Smooth muscle cell (in vitro differentiated cells): ENCODE data around the gene APBA3. TPM values are rescaled to one million over a fixed set of nuclear protein-coding genes. Genes with fewer than 3 reads are reported as not detected.
"Not testable (repeated sequence)": the region's sequence is repeated elsewhere in the genome, so short reads cannot be mapped to it uniquely, and the experiment has no call there.

Experiments used
- DNase-seq: peaks from one replicate; lab custom pipeline; 2025; ENCODE audit not compliant: unreplicated experiment; lab: John Stamatoyannopoulos, UW
- H2AFZ ChIP-seq: fragments of 200-600 bp; sonication (generic); 2 replicates; pipeline ENCODE4 v1.6.0; 2016; ENCODE audit warnings: antibody characterized with exemption, low read depth, mild to moderate bottlenecking
- H3F3A ChIP-seq: fragments of 200-600 bp; sonication (generic); 2 replicates; pipeline ENCODE4 v1.6.0; 2017; ENCODE audit warnings: antibody characterized with exemption, low read depth
- H3K27ac ChIP-seq: fragments of 200-600 bp; sonication (generic); 2 replicates; pipeline ENCODE4 v1.5.1; 2016; ENCODE audit warnings: low read depth, mild to moderate bottlenecking
- H3K27me3 ChIP-seq: fragments of 200-600 bp; sonication (generic); 2 replicates; pipeline ENCODE4 v1.6.1; 2016; ENCODE audit warnings: low read depth, mild to moderate bottlenecking
- H3K36me3 ChIP-seq: fragments of 200-600 bp; sonication (generic); 2 replicates; pipeline ENCODE4 v1.5.1; 2016; ENCODE audit warnings: low read depth
- H3K4me1 ChIP-seq: fragments of 200-600 bp; sonication (generic); 2 replicates; pipeline ENCODE4 v1.5.1; 2016; ENCODE audit warnings: low read depth
- H3K4me2 ChIP-seq: fragments of 200-600 bp; sonication (generic); 2 replicates; pipeline ENCODE4 v1.6.0; 2016; ENCODE audit warnings: mild to moderate bottlenecking
- H3K4me3 ChIP-seq: fragments of 200-600 bp; sonication (generic); 2 replicates; pipeline ENCODE4 v1.5.1; 2016; ENCODE audit warnings: mild to moderate bottlenecking
- H3K79me2 ChIP-seq: fragments of 200-600 bp; sonication (generic); 2 replicates; pipeline ENCODE4 v1.6.0; 2016; ENCODE audit warnings: low read depth, mild to moderate bottlenecking
- H3K9ac ChIP-seq: fragments of 200-600 bp; sonication (generic); 2 replicates; pipeline ENCODE4 v1.6.0; 2016; ENCODE audit warnings: low read depth
- H3K9me3 ChIP-seq: fragments of 200-600 bp; sonication (generic); replicated peaks from 2 replicates; pipeline ENCODE4 v1.5.1; 2016; ENCODE audit warnings: low read depth
- H4K20me1 ChIP-seq: fragments of 200-600 bp; sonication (generic); 2 replicates; pipeline ENCODE4 v1.6.0; 2016; ENCODE audit warnings: low read depth
- WGBS: methylation state at CpG from one replicate; pipeline ENCODE4 v1.1.7; 2016; ENCODE audit warnings: low lambda C conversion rate; 5-methylcytosine and 5-hydroxymethylcytosine counted together
- polyA plus RNA-seq: library from polyadenylated mRNA; unstranded; fragments of >200 nt; fragmentation: Nextera tagmentation; extraction: Ambion mirVana; gene quantifications from 2 replicates; pipeline ENCODE4 v1.2.1, GENCODE V29; 2016
- total RNA-seq: library from RNA; depleted of rRNA; stranded (reverse); fragments of >200 nt; gene quantifications from 2 replicates; pipeline ENCODE4 v1.2.3, GENCODE V29; 2014
- TF ChIP-seq, protein P1 (sequence below): fragments of 200-600 bp; sonication (generic); IDR thresholded peaks from 2 replicates; pipeline ENCODE4 v1.5.1; 2017; ENCODE audit warnings: borderline replicate concordance, mild to moderate bottlenecking, antibody characterized with exemption; ENCODE audit not compliant: insufficient read depth, poor library complexity, severe bottlenecking

The APBA3 gene
- total and polyA plus RNA-seq, 2 experiments from 2014 or later = 16.1 to 27.9 TPM

DNA sequence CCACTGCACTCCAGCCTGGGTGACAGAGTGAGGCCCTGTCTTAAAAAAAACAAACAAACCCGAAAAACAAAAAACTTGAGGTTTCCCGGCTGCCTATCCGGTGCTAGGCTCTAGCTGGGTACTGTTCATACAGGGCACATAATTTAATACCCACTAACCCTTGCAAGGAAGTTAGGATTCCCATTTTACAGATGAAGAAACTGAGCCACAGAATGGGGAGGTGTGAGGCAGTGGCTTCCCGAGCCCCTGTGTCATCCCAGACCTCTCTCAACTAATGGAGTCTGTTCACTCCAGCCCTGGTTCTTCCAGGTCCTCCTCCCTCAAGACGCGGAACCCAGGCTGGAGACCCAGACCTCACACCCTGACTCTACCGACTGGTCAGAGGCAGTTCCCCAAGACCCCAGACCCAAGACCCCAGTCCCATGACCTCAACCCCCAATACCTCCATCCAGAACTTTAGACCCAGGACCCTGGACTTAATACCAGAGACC, 576 bp downstream of the APBA3 start:
- Histone ChIP-seq H3K4me2 (peak overlapping the region; percentile 82), H3K36me3 (no peaks in the 10 kb centered on the region), H3K9ac (peak overlapping the region; percentile 96), H3K27me3 (no peaks in the 10 kb centered on the region), H3K4me3 (peak overlapping the region; percentile 91), H4K20me1 (no peaks in the 10 kb centered on the region), H2AFZ (peak overlapping the region; percentile 92), H3K79me2 (peaks cover 28% of the 10 kb centered on the region), H3F3A (peaks cover 6% of the 10 kb centered on the region), H3K4me1 (peaks cover 3% of the 10 kb centered on the region), H3K27ac (peak overlapping the region; percentile 75), H3K9me3 (no peaks in the 10 kb centered on the region)
- 50% methylated on average over 7 of the region's 7 CpGs for WGBS
- TF ChIP-seq, protein P1, sequence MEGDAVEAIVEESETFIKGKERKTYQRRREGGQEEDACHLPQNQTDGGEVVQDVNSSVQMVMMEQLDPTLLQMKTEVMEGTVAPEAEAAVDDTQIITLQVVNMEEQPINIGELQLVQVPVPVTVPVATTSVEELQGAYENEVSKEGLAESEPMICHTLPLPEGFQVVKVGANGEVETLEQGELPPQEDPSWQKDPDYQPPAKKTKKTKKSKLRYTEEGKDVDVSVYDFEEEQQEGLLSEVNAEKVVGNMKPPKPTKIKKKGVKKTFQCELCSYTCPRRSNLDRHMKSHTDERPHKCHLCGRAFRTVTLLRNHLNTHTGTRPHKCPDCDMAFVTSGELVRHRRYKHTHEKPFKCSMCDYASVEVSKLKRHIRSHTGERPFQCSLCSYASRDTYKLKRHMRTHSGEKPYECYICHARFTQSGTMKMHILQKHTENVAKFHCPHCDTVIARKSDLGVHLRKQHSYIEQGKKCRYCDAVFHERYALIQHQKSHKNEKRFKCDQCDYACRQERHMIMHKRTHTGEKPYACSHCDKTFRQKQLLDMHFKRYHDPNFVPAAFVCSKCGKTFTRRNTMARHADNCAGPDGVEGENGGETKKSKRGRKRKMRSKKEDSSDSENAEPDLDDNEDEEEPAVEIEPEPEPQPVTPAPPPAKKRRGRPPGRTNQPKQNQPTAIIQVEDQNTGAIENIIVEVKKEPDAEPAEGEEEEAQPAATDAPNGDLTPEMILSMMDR = no peak
- no peak for DNase-seq

DNA sequence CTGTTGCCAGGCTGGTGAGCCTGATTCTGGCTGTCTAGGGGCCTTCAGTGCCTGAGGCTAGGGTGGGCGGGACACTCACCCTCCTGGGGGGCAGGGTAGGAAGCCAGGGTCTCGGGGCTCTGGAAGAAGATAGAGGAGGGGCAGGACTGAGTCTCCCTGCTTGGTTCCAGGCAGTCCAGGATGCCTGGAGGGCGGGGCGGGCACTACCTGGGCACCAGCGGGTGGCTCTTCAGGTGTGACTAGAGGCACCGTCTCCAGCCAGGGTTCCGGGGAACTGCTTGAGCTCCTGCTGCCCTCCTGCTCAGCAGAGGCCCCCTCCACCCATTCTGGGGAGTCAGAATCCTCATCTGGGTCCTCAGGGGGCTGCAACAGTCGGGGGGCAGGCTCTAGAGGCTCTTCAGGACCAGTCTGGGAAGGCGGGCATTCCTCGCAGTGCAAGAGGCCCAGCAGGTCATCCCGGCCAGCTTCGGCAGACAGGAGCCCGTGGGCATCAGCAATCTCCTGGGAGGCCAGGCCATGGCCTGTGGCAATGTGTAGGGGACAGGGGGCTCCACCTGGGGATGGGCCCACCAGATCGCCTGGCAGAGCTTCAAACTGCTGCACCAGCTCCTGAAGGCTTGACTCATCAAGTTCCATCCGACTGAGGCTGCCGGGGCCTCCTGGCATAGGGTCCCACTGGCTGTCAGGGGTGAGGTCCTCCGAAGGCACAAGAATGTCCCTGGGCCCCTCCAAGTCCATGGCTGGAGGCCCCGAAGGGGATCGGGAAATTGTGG, 1.8 kb downstream of the APBA3 start:
- WGBS = 88% methylated on average over 19 of the region's 19 CpGs
- TF ChIP-seq, protein P1 = no peak
- H3K4me2 ChIP-seq = peak overlapping the region; percentile 82
- peaks cover 28% of the 10 kb centered on the region for H3K79me2 ChIP-seq
- no peaks in the 10 kb centered on the region for H3K36me3 ChIP-seq
- no peak overlapping the region for H3K27ac ChIP-seq
- H3F3A ChIP-seq = peaks cover 6% of the 10 kb centered on the region
- H2AFZ ChIP-seq = no peak overlapping the region
- no peak for DNase-seq
- no peaks in the 10 kb centered on the region for H3K9me3 ChIP-seq
- H4K20me1 ChIP-seq = no peaks in the 10 kb centered on the region
- H3K4me3 ChIP-seq = no peak overlapping the region
- no peaks in the 10 kb centered on the region for H3K27me3 ChIP-seq
- no peak overlapping the region for H3K9ac ChIP-seq
- peaks cover 3% of the 10 kb centered on the region for H3K4me1 ChIP-seq

DNA sequence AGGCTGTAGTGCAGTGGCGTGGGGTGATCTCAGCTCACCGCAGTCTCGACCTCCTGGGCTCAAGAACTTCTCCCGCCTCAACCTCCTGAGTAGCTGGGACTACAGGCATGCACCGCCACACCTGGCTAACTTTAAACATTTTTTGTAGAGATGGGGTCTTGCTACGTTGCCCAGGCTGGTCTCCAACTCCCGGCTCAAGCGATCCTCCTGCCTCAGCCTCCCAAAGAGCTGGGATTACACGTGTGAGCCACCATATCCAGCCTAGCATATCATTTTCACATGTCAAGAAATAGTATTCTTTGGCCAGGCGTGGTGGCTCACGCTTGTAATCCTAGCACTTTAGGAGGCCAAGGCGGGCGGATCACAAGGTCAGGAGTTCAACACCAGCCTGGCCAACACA, 3.2 kb downstream of the APBA3 start:
- peaks cover 25% of the 10 kb centered on the region for H3K79me2 ChIP-seq
- H3K4me2 ChIP-seq, H3K27me3 ChIP-seq, H4K20me1 ChIP-seq, DNase-seq, H3K27ac ChIP-seq, H3F3A ChIP-seq, H3K4me3 ChIP-seq, H3K36me3 ChIP-seq, H3K4me1 ChIP-seq, H3K9me3 ChIP-seq, H2AFZ ChIP-seq, H3K9ac ChIP-seq: not testable (repeated sequence)
- 98% methylated on average over 13 of the region's 13 CpGs for WGBS

DNA sequence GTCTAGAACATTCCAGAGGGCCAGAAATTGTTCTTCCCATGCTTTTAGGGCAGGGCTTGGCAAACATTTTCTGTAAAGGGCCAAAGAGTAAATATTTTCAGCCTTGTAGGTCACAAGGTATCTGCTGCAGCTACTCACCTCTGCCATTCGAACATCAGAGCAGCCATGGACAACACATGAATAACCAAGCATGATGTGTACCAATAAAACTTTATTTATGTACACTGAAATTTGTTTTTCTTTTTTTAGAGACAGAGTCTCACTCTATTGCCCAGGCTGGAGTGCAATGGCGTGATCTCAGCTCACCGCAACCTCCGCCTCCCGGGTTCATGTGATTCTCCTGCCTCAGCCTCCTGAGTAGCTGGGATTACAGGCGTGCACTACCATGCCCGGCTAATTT, 3.8 kb downstream of the APBA3 start:
- not testable (repeated sequence) for H4K20me1 ChIP-seq, H3K4me2 ChIP-seq, H3K4me3 ChIP-seq, H3K27me3 ChIP-seq, DNase-seq, H3K9me3 ChIP-seq, H3K27ac ChIP-seq, H3K9ac ChIP-seq, H3K4me1 ChIP-seq, H3F3A ChIP-seq, H2AFZ ChIP-seq, H3K36me3 ChIP-seq
- H3K79me2 ChIP-seq = peaks cover 22% of the 10 kb centered on the region
- WGBS = 99% methylated on average over 7 of the region's 7 CpGs
